Measurements from ENCODE around the gene SRSF5.

The SRSF5 gene

GRCh38 chr14:69789118-69789640 lies 22.2 kb downstream of the SRSF5 start:
- H3K4me1 ChIP-seq (ENCODE audit: control insufficient read depth, insufficient read depth, low read length) = no peaks in the 10 kb centered on the region
- no peak overlapping the region for H3K27ac ChIP-seq (ENCODE audit: low read depth, low read length)
- H3K9ac ChIP-seq (ENCODE audit: low read length) = no peak overlapping the region
- no peaks in the 10 kb centered on the region for H3K9me3 ChIP-seq (ENCODE audit: control insufficient read depth, insufficient read depth, low read depth, low read length)
- no peaks in the 10 kb centered on the region for H3K27me3 ChIP-seq (ENCODE audit: control insufficient read depth, insufficient read depth, low read length)
- 0 out of 2 replicates have a peak, but pooled peaks cover 4% of the 10 kb centered on the region for H3K36me3 ChIP-seq (ENCODE audit: control insufficient read depth, insufficient read depth, low read length)
- no peak overlapping the region for H3K4me3 ChIP-seq (ENCODE audit: low read depth, low read length)

GRCh38 chr14:69792887-69793421 lies 26.0 kb downstream of the SRSF5 start:
- Histone ChIP-seq H3K4me1 (ENCODE audit: control insufficient read depth, insufficient read depth, low read length) (no peaks in the 10 kb centered on the region), H3K36me3 (ENCODE audit: control insufficient read depth, insufficient read depth, low read length) (no peaks in the 10 kb centered on the region), H3K27ac (ENCODE audit: low read depth, low read length) (no peak overlapping the region), H3K27me3 (ENCODE audit: control insufficient read depth, insufficient read depth, low read length) (no peaks in the 10 kb centered on the region), H3K9ac (ENCODE audit: low read length) (no peak overlapping the region), H3K4me3 (ENCODE audit: low read depth, low read length) (no peak overlapping the region), H3K9me3 (ENCODE audit: control insufficient read depth, insufficient read depth, low read depth, low read length) (no peaks in the 10 kb centered on the region)

- Histone ChIP-seq H3K36me3 (ENCODE audit: control insufficient read depth, insufficient read depth, low read length) (no peaks in the 10 kb centered on the region), H3K27me3 (ENCODE audit: control insufficient read depth, insufficient read depth, low read length) (no peaks in the 10 kb centered on the region), H3K27ac (ENCODE audit: low read depth, low read length) (no peak overlapping the region), H3K4me1 (ENCODE audit: control insufficient read depth, insufficient read depth, low read length) (peaks cover 5% of the 10 kb centered on the region), H3K9ac (ENCODE audit: low read length) (no peak overlapping the region), H3K4me3 (ENCODE audit: low read depth, low read length) (no peak overlapping the region), H3K9me3 (ENCODE audit: control insufficient read depth, insufficient read depth, low read depth, low read length) (no peaks in the 10 kb centered on the region)
These were observed 27.8 kb downstream of the SRSF5 start for GRCh38 chr14:69794791-69795190.

- Histone ChIP-seq H3K4me1 (ENCODE audit: control insufficient read depth, insufficient read depth, low read length) (peaks cover 5% of the 10 kb centered on the region), H3K27ac (ENCODE audit: low read depth, low read length) (no peak overlapping the region), H3K4me3 (ENCODE audit: low read depth, low read length) (no peak overlapping the region), H3K27me3 (ENCODE audit: control insufficient read depth, insufficient read depth, low read length) (no peaks in the 10 kb centered on the region), H3K9me3 (ENCODE audit: control insufficient read depth, insufficient read depth, low read depth, low read length) (no peaks in the 10 kb centered on the region), H3K36me3 (ENCODE audit: control insufficient read depth, insufficient read depth, low read length) (no peaks in the 10 kb centered on the region), H3K9ac (ENCODE audit: low read length) (no peak overlapping the region)
These were observed 28.7 kb downstream of the SRSF5 start for GRCh38 chr14:69795691-69796090.

GRCh38 chr14:69796797-69797500 lies 30.0 kb downstream of the SRSF5 start, which contains the start of gene SLC10A1:
TSS of gene SLC10A1 (minus strand) at chr14:69797241. CDS start at chr14:69797155, 86 bp downstream.
- no peak within 1 kb of the TSS for H3K27ac ChIP-seq (ENCODE audit: low read depth, low read length)
- 0 out of 2 replicates have a peak, but pooled peaks cover 2% of the 10 kb centered on the region for H3K9me3 ChIP-seq (ENCODE audit: control insufficient read depth, insufficient read depth, low read depth, low read length)
- H3K36me3 ChIP-seq (ENCODE audit: control insufficient read depth, insufficient read depth, low read length) = no peaks in the 10 kb centered on the region
- H3K4me1 ChIP-seq (ENCODE audit: control insufficient read depth, insufficient read depth, low read length) = peaks cover 5% of the 10 kb centered on the region
- no peaks in the 10 kb centered on the region for H3K27me3 ChIP-seq (ENCODE audit: control insufficient read depth, insufficient read depth, low read length)
- no peak within 1 kb of the TSS for H3K4me3 ChIP-seq (ENCODE audit: low read depth, low read length)
- no peak within 1 kb of the TSS for H3K9ac ChIP-seq (ENCODE audit: low read length)

- Histone ChIP-seq H3K9me3 (ENCODE audit: control insufficient read depth, insufficient read depth, low read depth, low read length) (0 out of 2 replicates have a peak, but pooled peaks cover 2% of the 10 kb centered on the region), H3K27me3 (ENCODE audit: control insufficient read depth, insufficient read depth, low read length) (no peaks in the 10 kb centered on the region), H3K4me3 (ENCODE audit: low read depth, low read length) (no peak overlapping the region), H3K4me1 (ENCODE audit: control insufficient read depth, insufficient read depth, low read length) (peaks cover 5% of the 10 kb centered on the region), H3K27ac (ENCODE audit: low read depth, low read length) (no peak overlapping the region), H3K36me3 (ENCODE audit: control insufficient read depth, insufficient read depth, low read length) (no peaks in the 10 kb centered on the region), H3K9ac (ENCODE audit: low read length) (no peak overlapping the region)
These were observed 30.8 kb downstream of the SRSF5 start for GRCh38 chr14:69797573-69798338.

GRCh38 chr14:69798339-69798735 lies 31.4 kb downstream of the SRSF5 start:
- Histone ChIP-seq H3K36me3 (ENCODE audit: control insufficient read depth, insufficient read depth, low read length) (no peaks in the 10 kb centered on the region), H3K9me3 (ENCODE audit: control insufficient read depth, insufficient read depth, low read depth, low read length) (0 out of 2 replicates have a peak, but pooled peaks cover 2% of the 10 kb centered on the region), H3K27ac (ENCODE audit: low read depth, low read length) (no peak overlapping the region), H3K9ac (ENCODE audit: low read length) (no peak overlapping the region), H3K4me1 (ENCODE audit: control insufficient read depth, insufficient read depth, low read length) (peaks cover 5% of the 10 kb centered on the region), H3K27me3 (ENCODE audit: control insufficient read depth, insufficient read depth, low read length) (no peaks in the 10 kb centered on the region), H3K4me3 (ENCODE audit: low read depth, low read length) (no peak overlapping the region)

GRCh38 chr14:69803753-69804152 lies 36.8 kb downstream of the SRSF5 start:
- Histone ChIP-seq H3K9ac (ENCODE audit: low read length) (no peak overlapping the region), H3K4me3 (ENCODE audit: low read depth, low read length) (no peak overlapping the region), H3K36me3 (ENCODE audit: control insufficient read depth, insufficient read depth, low read length) (no peaks in the 10 kb centered on the region), H3K27me3 (ENCODE audit: control insufficient read depth, insufficient read depth, low read length) (no peaks in the 10 kb centered on the region), H3K9me3 (ENCODE audit: control insufficient read depth, insufficient read depth, low read depth, low read length) (0 out of 2 replicates have a peak, but pooled peaks cover 2% of the 10 kb centered on the region), H3K27ac (ENCODE audit: low read depth, low read length) (no peak overlapping the region), H3K4me1 (ENCODE audit: control insufficient read depth, insufficient read depth, low read length) (peaks cover 5% of the 10 kb centered on the region)

- no peaks in the 10 kb centered on the region for H3K4me1 ChIP-seq (ENCODE audit: control insufficient read depth, insufficient read depth, low read length)
- no peak overlapping the region for H3K4me3 ChIP-seq (ENCODE audit: low read depth, low read length)
- H3K27me3 ChIP-seq (ENCODE audit: control insufficient read depth, insufficient read depth, low read length) = no peaks in the 10 kb centered on the region
- H3K36me3 ChIP-seq (ENCODE audit: control insufficient read depth, insufficient read depth, low read length) = no peaks in the 10 kb centered on the region
- H3K27ac ChIP-seq (ENCODE audit: low read depth, low read length) = no peak overlapping the region
- no peak overlapping the region for H3K9ac ChIP-seq (ENCODE audit: low read length)
- H3K9me3 ChIP-seq (ENCODE audit: control insufficient read depth, insufficient read depth, low read depth, low read length) = 0 out of 2 replicates have a peak, but pooled peaks cover 2% of the 10 kb centered on the region
These were observed 38.0 kb downstream of the SRSF5 start for GRCh38 chr14:69804902-69805301.

GRCh38 chr14:69807192-69807591 lies 40.2 kb downstream of the SRSF5 start:
- Histone ChIP-seq H3K36me3 (ENCODE audit: control insufficient read depth, insufficient read depth, low read length) (no peaks in the 10 kb centered on the region), H3K4me1 (ENCODE audit: control insufficient read depth, insufficient read depth, low read length) (no peaks in the 10 kb centered on the region), H3K27me3 (ENCODE audit: control insufficient read depth, insufficient read depth, low read length) (no peaks in the 10 kb centered on the region), H3K9me3 (ENCODE audit: control insufficient read depth, insufficient read depth, low read depth, low read length) (no peaks in the 10 kb centered on the region), H3K9ac (ENCODE audit: low read length) (no peak overlapping the region), H3K4me3 (ENCODE audit: low read depth, low read length) (no peak overlapping the region), H3K27ac (ENCODE audit: low read depth, low read length) (no peak overlapping the region)

Data from HUES6 (cell line).